ENCODE results near the gene PLCB1.

Gene PLCB1

DNA sequence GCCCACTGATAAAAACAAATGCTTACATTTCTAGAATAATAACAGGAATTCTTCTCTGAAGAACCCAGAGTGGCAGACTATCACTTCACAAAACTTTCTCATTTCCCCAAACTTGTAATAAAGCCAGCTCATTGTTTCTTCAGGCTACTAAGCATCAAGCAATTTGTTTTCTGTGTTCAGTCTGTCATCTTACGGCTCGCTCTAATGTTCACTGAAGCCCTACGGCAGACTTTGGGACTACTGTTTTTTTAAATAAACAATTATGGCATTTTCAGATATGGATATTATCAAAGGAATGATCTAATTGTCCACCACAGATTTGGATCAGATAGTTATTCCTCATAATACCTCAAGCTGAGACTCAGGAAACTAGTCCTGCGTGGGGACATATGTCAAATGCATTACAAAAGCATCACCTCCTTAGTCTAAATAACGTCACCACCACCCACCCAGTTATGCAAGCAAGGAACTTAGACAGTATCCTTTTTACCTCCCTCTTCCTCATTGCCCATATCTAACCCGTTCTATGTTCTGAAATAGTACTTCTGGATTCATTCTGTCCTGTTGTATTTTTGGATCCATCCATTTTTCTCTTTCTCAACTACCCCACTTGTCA, 415.1 kb downstream of the PLCB1 start:
- TF ChIP-seq POLR2AphosphoS5 (IDR thresholded peaks at IDR 0.05; ENCODE audit: low read depth, low read length) = no peak
- TF ChIP-seq, protein P1, sequence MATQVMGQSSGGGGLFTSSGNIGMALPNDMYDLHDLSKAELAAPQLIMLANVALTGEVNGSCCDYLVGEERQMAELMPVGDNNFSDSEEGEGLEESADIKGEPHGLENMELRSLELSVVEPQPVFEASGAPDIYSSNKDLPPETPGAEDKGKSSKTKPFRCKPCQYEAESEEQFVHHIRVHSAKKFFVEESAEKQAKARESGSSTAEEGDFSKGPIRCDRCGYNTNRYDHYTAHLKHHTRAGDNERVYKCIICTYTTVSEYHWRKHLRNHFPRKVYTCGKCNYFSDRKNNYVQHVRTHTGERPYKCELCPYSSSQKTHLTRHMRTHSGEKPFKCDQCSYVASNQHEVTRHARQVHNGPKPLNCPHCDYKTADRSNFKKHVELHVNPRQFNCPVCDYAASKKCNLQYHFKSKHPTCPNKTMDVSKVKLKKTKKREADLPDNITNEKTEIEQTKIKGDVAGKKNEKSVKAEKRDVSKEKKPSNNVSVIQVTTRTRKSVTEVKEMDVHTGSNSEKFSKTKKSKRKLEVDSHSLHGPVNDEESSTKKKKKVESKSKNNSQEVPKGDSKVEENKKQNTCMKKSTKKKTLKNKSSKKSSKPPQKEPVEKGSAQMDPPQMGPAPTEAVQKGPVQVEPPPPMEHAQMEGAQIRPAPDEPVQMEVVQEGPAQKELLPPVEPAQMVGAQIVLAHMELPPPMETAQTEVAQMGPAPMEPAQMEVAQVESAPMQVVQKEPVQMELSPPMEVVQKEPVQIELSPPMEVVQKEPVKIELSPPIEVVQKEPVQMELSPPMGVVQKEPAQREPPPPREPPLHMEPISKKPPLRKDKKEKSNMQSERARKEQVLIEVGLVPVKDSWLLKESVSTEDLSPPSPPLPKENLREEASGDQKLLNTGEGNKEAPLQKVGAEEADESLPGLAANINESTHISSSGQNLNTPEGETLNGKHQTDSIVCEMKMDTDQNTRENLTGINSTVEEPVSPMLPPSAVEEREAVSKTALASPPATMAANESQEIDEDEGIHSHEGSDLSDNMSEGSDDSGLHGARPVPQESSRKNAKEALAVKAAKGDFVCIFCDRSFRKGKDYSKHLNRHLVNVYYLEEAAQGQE (IDR thresholded peaks at IDR 0.05; ENCODE audit: insufficient read depth in 1 of 2, low read depth in 2 of 2, low read length in 2 of 2) = no peak
- no peak for TF ChIP-seq FOXP2 (optimal IDR thresholded peaks at IDR 0.05; ENCODE audit: borderline replicate concordance, extremely low read depth, extremely low read length, insufficient read depth)
- no peak for TF ChIP-seq TAF1 (IDR thresholded peaks at IDR 0.05; ENCODE audit: borderline replicate concordance, insufficient read depth, low read length)
- no peak for TF ChIP-seq SIN3A (IDR thresholded peaks at IDR 0.05; ENCODE audit: borderline replicate concordance, insufficient read depth, low read length)

DNA sequence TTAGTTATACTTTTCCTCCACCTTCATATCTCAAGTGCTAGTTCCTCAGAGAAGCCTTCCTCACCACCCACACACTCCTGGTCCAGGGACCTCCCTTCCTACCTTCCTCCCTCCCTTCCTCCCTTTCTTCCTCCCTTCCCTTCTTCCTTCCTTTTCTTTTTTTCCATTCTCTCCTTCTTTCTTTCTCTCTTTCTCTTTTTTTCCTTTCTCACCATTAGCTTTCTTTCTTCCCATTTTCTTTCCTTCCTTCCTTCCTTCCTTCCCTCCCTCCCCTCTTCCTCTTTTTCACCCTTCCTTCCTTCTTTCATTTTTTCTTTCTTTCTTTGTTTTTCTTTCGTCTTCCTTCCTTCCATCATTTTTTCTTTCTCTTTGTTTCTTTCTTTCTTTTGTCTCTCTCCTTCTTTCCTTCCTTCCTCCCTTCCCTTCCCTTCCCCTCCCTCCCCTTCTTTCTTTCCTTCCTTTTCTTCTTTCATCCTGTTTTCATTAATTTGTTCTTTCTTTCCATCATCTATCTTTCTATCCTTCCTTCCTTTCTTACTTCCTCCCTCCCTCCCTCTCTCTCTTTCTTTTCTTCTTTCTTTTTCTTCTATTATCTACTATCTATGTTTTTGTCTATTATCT, 416.0 kb downstream of the PLCB1 start:
- no peak for TF ChIP-seq POLR2AphosphoS5 (IDR thresholded peaks at IDR 0.05; ENCODE audit: low read depth, low read length)
- TF ChIP-seq FOXP2 (optimal IDR thresholded peaks at IDR 0.05; ENCODE audit: borderline replicate concordance, extremely low read depth, extremely low read length, insufficient read depth) = no peak
- TF ChIP-seq TAF1 (IDR thresholded peaks at IDR 0.05; ENCODE audit: borderline replicate concordance, insufficient read depth, low read length) = no peak
- TF ChIP-seq, protein P1 (IDR thresholded peaks at IDR 0.05; ENCODE audit: insufficient read depth in 1 of 2, low read depth in 2 of 2, low read length in 2 of 2) = no peak
- TF ChIP-seq SIN3A (IDR thresholded peaks at IDR 0.05; ENCODE audit: borderline replicate concordance, insufficient read depth, low read length) = no peak

DNA sequence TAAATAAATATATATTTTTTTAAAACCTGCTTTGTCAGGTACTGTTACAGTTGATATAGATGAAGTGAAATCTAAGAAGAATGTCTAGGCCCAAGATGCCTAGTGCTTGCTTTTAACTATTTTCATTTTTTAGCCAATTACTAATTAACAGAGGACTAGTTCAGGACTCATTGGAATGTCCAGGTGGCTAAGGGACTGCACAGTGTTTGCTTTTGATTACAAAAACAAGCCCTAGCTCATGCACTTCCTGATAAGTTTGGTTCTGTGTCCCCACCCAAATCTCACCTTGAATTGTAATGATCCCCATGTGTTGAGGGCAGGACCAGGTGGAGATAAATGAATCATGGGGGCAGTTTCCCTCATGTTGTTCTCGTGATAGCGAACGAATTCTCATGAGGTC, 417.1 kb downstream of the PLCB1 start:
- TF ChIP-seq POLR2AphosphoS5 (IDR thresholded peaks at IDR 0.05; ENCODE audit: low read depth, low read length) = no peak
- no peak for TF ChIP-seq FOXP2 (optimal IDR thresholded peaks at IDR 0.05; ENCODE audit: borderline replicate concordance, extremely low read depth, extremely low read length, insufficient read depth)
- TF ChIP-seq TAF1 (IDR thresholded peaks at IDR 0.05; ENCODE audit: borderline replicate concordance, insufficient read depth, low read length) = no peak
- TF ChIP-seq, protein P1 (IDR thresholded peaks at IDR 0.05; ENCODE audit: insufficient read depth in 1 of 2, low read depth in 2 of 2, low read length in 2 of 2) = no peak
- no peak for TF ChIP-seq SIN3A (IDR thresholded peaks at IDR 0.05; ENCODE audit: borderline replicate concordance, insufficient read depth, low read length)

DNA sequence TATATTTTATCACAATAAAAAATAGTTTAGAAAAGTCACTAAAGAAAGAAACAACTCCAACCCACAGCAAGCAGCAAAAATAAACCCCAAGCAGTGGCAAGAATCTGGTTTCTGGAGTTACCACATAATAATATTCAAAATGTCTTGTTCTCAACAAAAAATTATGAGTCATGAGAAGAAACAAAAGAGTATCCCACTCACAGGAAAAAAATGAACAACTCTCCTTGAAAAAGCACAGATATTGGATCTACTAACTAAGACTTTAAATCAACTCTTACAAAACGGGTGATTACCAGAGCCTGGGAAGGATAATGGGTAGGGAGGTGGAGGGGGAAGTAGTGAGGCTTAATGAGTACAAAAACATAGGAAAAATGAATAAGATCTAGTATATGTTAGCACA, 425.6 kb downstream of the PLCB1 start:
- TF ChIP-seq TAF1 (IDR thresholded peaks at IDR 0.05; ENCODE audit: borderline replicate concordance, insufficient read depth, low read length) = no peak
- TF ChIP-seq POLR2AphosphoS5 (IDR thresholded peaks at IDR 0.05; ENCODE audit: low read depth, low read length) = no peak
- TF ChIP-seq FOXP2 (optimal IDR thresholded peaks at IDR 0.05; ENCODE audit: borderline replicate concordance, extremely low read depth, extremely low read length, insufficient read depth) = no peak
- TF ChIP-seq, protein P1 (IDR thresholded peaks at IDR 0.05; ENCODE audit: insufficient read depth in 1 of 2, low read depth in 2 of 2, low read length in 2 of 2) = no peak
- no peak for TF ChIP-seq SIN3A (IDR thresholded peaks at IDR 0.05; ENCODE audit: borderline replicate concordance, insufficient read depth, low read length)
